HG03159 (cell line): Measurements from ENCODE around the gene MGMT.

Experiments used
- ATAC-seq: cut with Tn5 transposase; IDR thresholded peaks from one replicate; pipeline ENCODE4 v1.9.1; 2021; ENCODE audit warnings: mild to moderate bottlenecking, moderate library complexity; ENCODE audit not compliant: unreplicated experiment

MGMT gene

DNA sequence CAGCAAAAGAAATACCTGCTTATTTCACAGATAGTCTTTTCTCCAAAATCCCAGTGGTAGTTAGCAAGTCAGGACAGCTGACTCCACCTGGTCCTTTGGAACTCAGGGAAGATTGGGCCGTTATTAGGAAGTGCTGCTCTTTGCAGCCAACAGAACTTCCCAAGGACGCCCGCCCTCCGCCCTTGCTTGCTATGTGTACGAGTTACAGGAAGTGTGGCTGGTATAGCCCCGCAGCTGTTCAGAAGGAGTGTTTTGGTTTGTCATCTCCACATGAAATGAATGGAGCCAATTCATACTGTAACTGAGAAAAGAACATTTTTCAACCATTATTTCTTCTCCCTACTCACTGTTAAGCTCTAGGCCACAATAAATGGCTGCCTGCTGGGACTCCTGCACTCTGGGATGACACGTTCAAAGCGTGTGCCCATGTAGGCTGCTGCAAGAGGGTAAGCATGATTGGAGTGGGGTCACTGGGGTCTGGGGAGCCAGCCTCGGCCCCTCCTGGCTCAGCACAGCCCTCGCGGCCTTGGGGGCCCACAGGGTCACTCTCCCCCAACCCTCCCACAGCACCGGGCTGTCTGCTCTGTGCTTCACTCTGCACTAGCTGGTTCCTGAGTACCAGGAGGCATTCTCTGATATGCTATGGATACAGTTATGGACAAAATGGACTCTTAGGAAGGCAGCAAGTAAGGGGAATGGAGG is 253.0 kb downstream of the MGMT start:
- ATAC-seq = no peak

GRCh38 chr10:129725011-129725410 is 258.0 kb downstream of the MGMT start:
- ATAC-seq = no peak

- no peak for ATAC-seq
Measured at GRCh38 chr10:129725482-129725881, 258.4 kb downstream of the MGMT start.

- ATAC-seq = no peak
Measured at GRCh38 chr10:129725890-129726631, 259.0 kb downstream of the MGMT start.

- ATAC-seq = no peak
Measured at GRCh38 chr10:129727071-129727470, 260.0 kb downstream of the MGMT start.

- ATAC-seq = no peak
Measured at GRCh38 chr10:129727495-129727894, 260.5 kb downstream of the MGMT start.

DNA sequence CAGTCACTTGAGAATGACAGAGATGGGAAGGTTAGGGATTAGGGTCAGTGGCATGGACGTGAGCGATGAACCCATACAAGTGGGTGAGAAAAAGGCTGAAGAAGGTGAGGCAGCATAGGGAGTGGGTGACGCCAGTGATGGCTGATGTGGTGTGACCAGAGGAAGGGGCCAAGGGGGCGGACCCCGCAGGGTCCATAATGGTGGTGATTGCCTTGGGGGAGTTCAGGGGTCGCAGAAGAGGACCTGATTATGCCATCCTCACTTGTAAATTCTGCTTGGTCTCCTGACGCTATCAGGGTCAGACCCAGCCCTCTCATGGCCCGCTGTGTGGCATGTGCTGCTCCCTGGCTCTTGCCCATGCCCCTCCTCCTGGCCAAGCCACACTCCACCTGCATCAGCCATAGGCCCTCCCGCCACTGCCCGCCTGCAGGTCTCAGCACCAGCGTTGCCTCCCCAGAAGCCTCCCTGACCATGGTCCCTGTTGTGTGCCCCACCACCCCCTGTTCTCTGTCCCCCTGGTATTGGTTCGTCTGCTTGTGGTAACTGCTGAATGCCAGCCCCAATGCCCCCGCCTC is 261.3 kb downstream of the MGMT start:
- ATAC-seq = no peak

DNA sequence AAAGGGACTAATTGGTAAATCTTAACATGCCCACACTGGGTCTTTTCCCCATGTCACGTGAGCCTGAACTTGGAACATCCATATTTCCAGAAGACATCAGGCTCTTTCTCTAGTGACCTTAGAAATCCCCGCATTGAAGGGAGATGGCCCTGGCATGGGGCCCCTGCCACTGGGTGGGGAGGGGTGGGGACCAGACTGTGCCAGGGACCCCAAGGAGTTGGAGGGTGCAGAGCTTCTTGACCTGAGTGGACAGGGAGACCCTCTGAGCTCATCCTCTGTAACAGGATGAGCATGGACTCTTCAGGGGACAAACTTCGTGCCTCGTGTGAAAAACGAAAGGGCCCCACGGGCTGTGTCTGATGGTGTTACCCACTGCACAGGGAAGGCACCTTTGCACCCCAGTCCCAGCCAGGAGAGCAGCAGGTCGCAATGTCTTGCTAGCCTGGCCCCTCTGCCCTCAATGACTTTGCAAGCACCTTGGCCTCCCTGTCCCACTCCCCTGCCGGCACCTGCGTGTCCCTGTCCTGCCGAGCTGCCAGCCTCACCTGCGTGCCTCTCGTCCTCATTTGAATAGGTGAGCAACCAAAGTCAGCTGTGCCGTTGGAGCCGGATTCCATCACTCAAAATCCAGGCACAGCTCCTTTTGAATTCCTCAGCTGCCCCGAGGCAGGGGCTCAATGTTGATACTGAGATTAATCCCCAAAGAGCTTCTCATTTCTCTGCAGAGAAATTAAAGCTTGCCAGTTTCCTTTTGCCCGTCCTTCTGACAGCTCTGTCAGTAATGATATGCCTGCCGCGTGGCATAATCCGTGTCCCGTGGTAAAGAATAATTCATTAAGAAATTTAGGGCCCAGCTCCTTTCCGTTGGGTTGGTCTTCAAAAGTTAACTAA is 262.1 kb downstream of the MGMT start:
- no peak for ATAC-seq

GRCh38 chr10:129730272-129730992 is 263.4 kb downstream of the MGMT start:
- no peak for ATAC-seq

GRCh38 chr10:129730993-129731325 is 263.9 kb downstream of the MGMT start:
- ATAC-seq = no peak

DNA sequence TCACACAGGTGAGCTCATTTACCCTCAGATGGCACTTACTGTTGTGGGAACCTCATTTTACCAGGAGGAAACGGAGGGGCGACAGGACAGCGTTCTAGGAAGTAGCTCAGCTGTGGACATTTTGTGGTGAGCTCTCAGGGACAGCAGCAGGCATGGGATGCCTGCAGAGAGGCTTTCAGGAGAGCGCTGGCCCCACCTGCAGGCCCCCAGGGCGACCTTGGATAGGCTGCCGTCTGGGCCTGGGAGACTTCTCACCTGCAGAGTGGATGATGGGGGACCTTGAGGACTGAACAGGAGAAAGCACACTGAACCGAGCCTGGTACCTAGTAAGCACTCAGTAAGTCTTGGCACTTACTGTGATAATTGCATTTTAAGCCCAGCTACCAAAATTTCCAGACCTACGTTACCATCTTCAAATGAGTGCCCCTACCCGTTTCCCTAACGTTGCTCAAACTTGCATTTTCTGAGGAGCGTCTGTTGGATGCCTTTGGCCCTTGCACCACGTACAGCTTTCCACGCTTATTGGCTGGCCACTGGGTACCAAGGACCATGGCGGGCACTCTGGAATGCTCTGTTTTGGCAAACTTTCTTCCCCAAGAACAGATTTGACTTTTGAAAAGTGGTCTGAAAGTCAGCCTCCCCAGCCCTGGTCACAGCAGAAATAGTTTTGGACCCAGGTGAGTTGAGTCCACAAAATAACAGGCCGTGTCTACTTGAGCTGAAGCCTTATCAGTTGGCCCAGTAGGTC is 273.7 kb downstream of the MGMT start:
- no peak for ATAC-seq

DNA sequence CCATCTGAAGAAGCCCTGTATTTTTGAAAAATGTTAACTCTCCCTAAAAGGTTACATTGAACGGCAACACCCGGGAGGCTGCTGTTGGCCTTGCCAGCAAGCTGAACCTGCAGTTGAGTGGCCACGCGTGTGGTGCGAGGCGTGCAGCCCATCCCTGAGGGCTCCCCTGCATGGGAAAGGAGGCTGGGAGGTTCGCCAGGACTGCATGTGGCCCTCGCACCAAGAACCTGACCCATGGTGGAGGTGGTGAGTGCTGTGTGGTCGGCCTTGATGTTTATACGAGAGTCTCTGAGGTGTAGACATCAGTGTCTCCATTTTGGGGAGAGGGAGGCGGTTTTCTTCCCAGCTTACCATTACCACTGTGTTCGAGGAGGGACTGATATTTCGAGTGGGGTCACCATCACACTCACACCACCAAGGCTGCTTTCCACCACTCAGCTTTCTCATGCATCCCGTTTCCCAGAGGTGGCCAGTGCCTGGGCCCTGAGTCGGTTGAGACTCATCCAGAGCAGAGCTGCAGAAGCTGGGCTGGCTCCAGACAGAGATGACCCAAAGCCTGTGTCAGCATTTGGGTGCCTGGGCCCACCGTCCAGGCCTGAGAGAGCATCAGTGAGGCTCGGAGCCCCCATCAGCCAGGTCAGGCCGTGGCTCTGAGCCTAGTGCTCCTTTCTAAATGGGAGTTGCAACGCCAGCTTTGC is 274.4 kb downstream of the MGMT start:
- ATAC-seq = no peak

GRCh38 chr10:129741978-129742741 is 275.1 kb downstream of the MGMT start:
- ATAC-seq = no peak

- ATAC-seq = no peak
Measured at GRCh38 chr10:129742742-129743550, 275.9 kb downstream of the MGMT start.

DNA sequence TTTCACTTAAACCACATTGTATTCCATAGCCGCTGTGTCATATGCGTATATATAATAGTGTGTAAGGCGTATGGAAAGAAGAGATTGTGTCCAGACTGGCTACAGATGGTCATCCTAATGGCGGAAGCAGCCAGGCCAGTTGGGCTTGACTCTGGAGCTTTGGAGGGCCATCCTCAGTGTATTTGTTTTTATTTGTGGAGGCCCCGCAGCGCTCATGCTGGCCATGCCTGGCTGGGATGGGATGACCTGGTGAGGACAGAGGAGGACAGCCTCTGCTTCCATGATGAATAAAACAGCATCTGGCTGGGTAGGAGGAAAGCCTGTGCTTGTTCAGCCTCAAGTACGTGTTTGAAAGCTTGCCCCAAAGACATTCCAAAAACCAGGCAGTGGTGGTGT is 276.7 kb downstream of the MGMT start:
- no peak for ATAC-seq

DNA sequence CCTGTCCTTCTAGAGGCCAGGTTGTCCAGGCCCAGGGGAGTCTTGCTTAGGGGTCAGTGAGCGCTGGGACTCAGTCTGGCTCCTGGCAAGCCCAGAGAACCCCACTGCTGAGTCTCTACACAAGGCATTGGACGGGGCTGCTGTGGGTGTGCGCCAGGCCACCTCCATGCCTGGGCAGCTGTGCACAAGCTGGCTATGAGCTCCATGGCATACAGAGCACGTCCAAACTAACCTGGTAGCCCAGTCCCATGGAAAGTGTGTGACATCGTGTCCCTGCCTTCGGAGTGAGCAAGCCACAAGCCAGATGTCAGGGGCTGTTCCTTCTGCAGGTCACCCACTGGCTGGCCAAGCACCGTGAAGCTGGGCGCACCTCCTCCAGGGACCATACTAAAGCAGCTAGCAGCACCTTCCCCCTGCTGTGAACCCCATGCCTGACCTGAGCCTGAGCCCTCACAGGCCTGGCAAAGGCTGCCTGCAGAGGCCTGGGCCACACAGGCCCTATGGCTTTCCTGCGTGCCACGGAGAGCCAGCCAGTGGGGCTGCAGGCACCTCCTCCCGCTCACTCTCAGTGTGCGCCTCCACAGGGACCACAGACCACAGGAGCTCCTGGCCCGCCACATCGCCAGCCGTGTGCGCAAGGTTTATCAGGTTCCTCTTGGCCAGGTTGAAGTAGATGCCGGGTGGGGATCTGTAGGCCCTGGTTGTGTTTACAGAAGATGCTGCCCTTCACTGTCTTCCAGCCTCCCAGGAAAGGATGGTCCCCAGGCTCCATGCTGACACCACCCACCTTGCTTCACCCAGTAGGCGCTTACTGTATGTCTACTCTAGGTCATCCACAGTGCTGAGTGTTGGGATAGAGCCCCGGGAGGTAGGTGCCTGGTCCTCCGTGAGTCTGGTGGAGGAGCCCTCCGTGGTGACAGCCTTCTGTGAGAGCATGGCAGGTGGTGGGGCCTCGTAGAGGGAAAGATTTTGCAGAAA is 277.4 kb downstream of the MGMT start:
- ATAC-seq = no peak
